ENCODE results near the gene MPP7.

GRCh38 chr10:28316696-28317095, 13.8 kb upstream of the MPP7 start:
- TF ChIP-seq SMC3 (conservative IDR thresholded peaks at IDR 0.05; ENCODE audit: poor library complexity) (no peak), POLR2AphosphoS5 (IDR thresholded peaks at IDR 0.05) (no peak), CTCF (IDR thresholded peaks at IDR 0.05; ENCODE audit: poor library complexity, severe bottlenecking) (no peak), MXI1 (conservative IDR thresholded peaks at IDR 0.05; ENCODE audit: poor library complexity, severe bottlenecking) (no peak), EZH2 (IDR thresholded peaks at IDR 0.05; ENCODE audit: borderline replicate concordance, insufficient read depth, low read length, poor library complexity, severe bottlenecking) (no peak)
